Calu3 (cell line): ENCODE data around the gene PSMB5. TPM values are rescaled to one million over a fixed set of nuclear protein-coding genes. Genes with fewer than 3 reads are reported as not detected.

Source experiments
- BruUV-seq: library from RNA; stranded (reverse); fragments of 400-500 nt; replicated peaks from 2 replicates; lab custom pipeline; 2021; lab: Mats Ljungman, UMichigan
- CTCF ChIA-PET: fragments of 300-600 bp; sonication (Branson Sonifier 250); formaldehyde crosslinking; loops from one replicate; lab custom pipeline; 2022; ENCODE audit warnings: antibody characterized with exemption; lab: Charles Lee
- DNase-seq: peaks from one replicate; pipeline ENCODE4 v3.0.0; 2022
- H3K27ac Mint-ChIP-seq: one replicate; pipeline ENCODE4 v1.8.0; 2022; ENCODE audit warnings: mixed read lengths; ENCODE audit not compliant: unreplicated experiment
- H3K27me3 Mint-ChIP-seq: one replicate; pipeline ENCODE4 v1.8.0; 2022; ENCODE audit warnings: mixed read lengths; ENCODE audit not compliant: unreplicated experiment
- H3K36me3 Mint-ChIP-seq: one replicate; pipeline ENCODE4 v1.8.0; 2022; ENCODE audit warnings: mild to moderate bottlenecking, moderate library complexity, mixed read lengths; ENCODE audit not compliant: insufficient read depth, unreplicated experiment
- H3K4me1 Mint-ChIP-seq: one replicate; pipeline ENCODE4 v1.8.0; 2022; ENCODE audit warnings: mild to moderate bottlenecking, low read depth, mixed read lengths; ENCODE audit not compliant: unreplicated experiment
- H3K4me3 Mint-ChIP-seq: one replicate; pipeline ENCODE4 v1.8.0; 2022; ENCODE audit warnings: mild to moderate bottlenecking, low read depth, moderate library complexity, mixed read lengths; ENCODE audit not compliant: unreplicated experiment
- H3K9me3 Mint-ChIP-seq: one replicate; pipeline ENCODE4 v1.8.0; 2022; ENCODE audit warnings: low read depth, mixed read lengths; ENCODE audit not compliant: unreplicated experiment
- CTCF ChIP-seq: fragments of 200-600 bp; IDR thresholded peaks from one replicate; pipeline ENCODE4 v1.8.0; 2022; ENCODE audit warnings: antibody characterized with exemption; ENCODE audit not compliant: unreplicated experiment
- intact Hi-C: fragments of 100-400 bp; cut with micrococcal nuclease; formaldehyde crosslinking; loops from one replicate; pipeline ENCODE4 v1.10.0; 2022; ENCODE audit not compliant: unreplicated experiment
- total RNA-seq: library from RNA; stranded (reverse); gene quantifications from 2 replicates; pipeline ENCODE4 v1.2.3, GENCODE V29; 2022

PSMB5 gene
- total RNA-seq, 1 experiment from 2014 or later, result 121 TPM

GRCh38 chr14:23043754-23044153 is 9.1 kb upstream of the PSMB5 start:
- CTCF ChIA-PET, result interaction anchor here (1.4 kb wide), 1 partner anchor 57 kb away, joined by 4 read pairs; no protein-coding TSS in a partner anchor
- H3K4me3 Mint-ChIP-seq, result no peak overlapping the region
- no TSS peak for BruUV-seq
- intact Hi-C loops, result no loop called here
- H3K27ac Mint-ChIP-seq, result no peak overlapping the region
- H3K4me1 Mint-ChIP-seq, result no peaks in the 10 kb centered on the region
- H3K36me3 Mint-ChIP-seq, result no peaks in the 10 kb centered on the region
- H3K27me3 Mint-ChIP-seq, result peaks cover 34% of the 10 kb centered on the region
- no peaks in the 10 kb centered on the region for H3K9me3 Mint-ChIP-seq
- no peak for TF ChIP-seq CTCF
- DNase-seq, result no peak

- H3K9me3 Mint-ChIP-seq, result no peaks in the 10 kb centered on the region
- TF ChIP-seq CTCF, result no peak
- CTCF ChIA-PET, result interaction anchor here (1.4 kb wide), 1 partner anchor 56 kb away, joined by 4 read pairs; no protein-coding TSS in a partner anchor
- intact Hi-C loops, result no loop called here
- no TSS peak for BruUV-seq
- peaks cover 34% of the 10 kb centered on the region for H3K27me3 Mint-ChIP-seq
- no peak overlapping the region for H3K4me3 Mint-ChIP-seq
- H3K27ac Mint-ChIP-seq, result no peak overlapping the region
- no peaks in the 10 kb centered on the region for H3K36me3 Mint-ChIP-seq
- H3K4me1 Mint-ChIP-seq, result no peaks in the 10 kb centered on the region
- DNase-seq, result no peak
These were observed 8.4 kb upstream of the PSMB5 start for GRCh38 chr14:23043145-23043544.

- Mint-ChIP-seq H3K4me3 (no peak within 1 kb of the TSS), H3K4me1 (no peaks in the 10 kb centered on the region), H3K36me3 (no peaks in the 10 kb centered on the region), H3K27me3 (peaks cover 34% of the 10 kb centered on the region), H3K9me3 (no peaks in the 10 kb centered on the region), H3K27ac (no peak within 1 kb of the TSS)
- CTCF ChIA-PET, result interaction anchor here (0.6 kb wide), 1 partner anchor 555 kb away, joined by 3 read pairs; no protein-coding TSS in a partner anchor
- BruUV-seq, result no TSS peak
- DNase-seq, result no peak
- TF ChIP-seq CTCF, result no peak
- intact Hi-C loops, result no loop called here
These were observed 7.7 kb upstream of the PSMB5 start, which contains the start of gene PSMB11 for GRCh38 chr14:23042162-23042965. PSMB11 (plus strand) TSS chr14:23042212; CDS start chr14:23042226, 14 bp downstream.

- H3K27me3 Mint-ChIP-seq, result peaks cover 34% of the 10 kb centered on the region
- no peak overlapping the region for H3K4me3 Mint-ChIP-seq
- no peaks in the 10 kb centered on the region for H3K9me3 Mint-ChIP-seq
- H3K36me3 Mint-ChIP-seq, result no peaks in the 10 kb centered on the region
- CTCF ChIA-PET, result interaction anchor here (0.6 kb wide), 1 partner anchor 554 kb away, joined by 3 read pairs; no protein-coding TSS in a partner anchor
- H3K27ac Mint-ChIP-seq, result no peak overlapping the region
- no TSS peak for BruUV-seq
- H3K4me1 Mint-ChIP-seq, result no peaks in the 10 kb centered on the region
- DNase-seq, result no peak
- intact Hi-C loops, result no loop called here
- TF ChIP-seq CTCF, result no peak
These were observed 7.0 kb upstream of the PSMB5 start for GRCh38 chr14:23041729-23042128.
